Mononuclear cell (primary cell): Measurements from ENCODE around the gene OR6P1. TPM values are rescaled to one million over a fixed set of nuclear protein-coding genes. Genes with fewer than 3 reads are reported as not detected.

Experiments
- H3K27me3 ChIP-seq: 2 replicates; pipeline ENCODE4 v1.6.0; 2011; ENCODE audit warnings: low read length, control low read depth; ENCODE audit not compliant: insufficient read depth
- H3K4me1 ChIP-seq: 2 replicates; pipeline ENCODE4 v1.5.1; 2011; ENCODE audit warnings: mild to moderate bottlenecking, low read length, control low read depth; ENCODE audit not compliant: insufficient read depth
- H3K4me3 ChIP-seq: 2 replicates; pipeline ENCODE4 v1.5.1; 2011; ENCODE audit warnings: mild to moderate bottlenecking, low read length, moderate library complexity
- H3K9me3 ChIP-seq: 2 replicates; pipeline ENCODE4 v1.5.1; 2011; ENCODE audit warnings: low read depth, mild to moderate bottlenecking, control low read depth, low read length
- total RNA-seq: library from RNA; depleted of rRNA; stranded (reverse); fragments of >200 nt; gene quantifications from one replicate; pipeline ENCODE4 v1.2.3, GENCODE V29; 2012

The OR6P1 gene
- not detected for total RNA-seq

- Histone ChIP-seq H3K27me3 (no peaks in the 10 kb centered on the region), H3K4me1 (no peaks in the 10 kb centered on the region), H3K4me3 (no peak within 1 kb of the TSS), H3K9me3 (no peaks in the 10 kb centered on the region)
These were observed at the start of gene OR6P1 for GRCh38 chr1:158570480-158570879. Gene OR6P1 (minus strand): TSS chr1:158570580. CDS start chr1:158563604, 6,976 bp downstream.

GRCh38 chr1:158613764-158614163 lies 43.4 kb upstream of the OR6P1 start:
- H3K4me3 ChIP-seq, result no peak overlapping the region
- no peaks in the 10 kb centered on the region for H3K4me1 ChIP-seq
- H3K9me3 ChIP-seq, result no peaks in the 10 kb centered on the region
- no peaks in the 10 kb centered on the region for H3K27me3 ChIP-seq

GRCh38 chr1:158611916-158612315 lies 41.5 kb upstream of the OR6P1 start:
- no peaks in the 10 kb centered on the region for H3K9me3 ChIP-seq

GRCh38 chr1:158607296-158607695 lies 36.9 kb upstream of the OR6P1 start:
- Histone ChIP-seq H3K9me3 (no peaks in the 10 kb centered on the region), H3K4me1 (no peaks in the 10 kb centered on the region), H3K4me3 (no peak overlapping the region)

More at GRCh38 chr1:158611916-158612315, 41.5 kb upstream of the OR6P1 start:
- Histone ChIP-seq H3K4me1 (no peaks in the 10 kb centered on the region), H3K27me3 (no peaks in the 10 kb centered on the region), H3K4me3 (no peak overlapping the region)

GRCh38 chr1:158604968-158605367 lies 34.6 kb upstream of the OR6P1 start, which contains the start of gene OR10Z1:
Gene OR10Z1 (plus strand): TSS chr1:158605268. CDS start chr1:158606439, 1,171 bp downstream.
- no peaks in the 10 kb centered on the region for H3K27me3 ChIP-seq
- H3K4me3 ChIP-seq, result no peak within 1 kb of the TSS
- no peaks in the 10 kb centered on the region for H3K4me1 ChIP-seq
- peaks cover under 1% of the 10 kb centered on the region for H3K9me3 ChIP-seq

More at GRCh38 chr1:158607296-158607695, 36.9 kb upstream of the OR6P1 start:
- H3K27me3 ChIP-seq, result no peaks in the 10 kb centered on the region

GRCh38 chr1:158600735-158601134 lies 30.4 kb upstream of the OR6P1 start:
- Histone ChIP-seq H3K27me3 (peaks cover 10% of the 10 kb centered on the region), H3K4me1 (no peaks in the 10 kb centered on the region), H3K4me3 (no peak overlapping the region), H3K9me3 (peaks cover 25% of the 10 kb centered on the region)

GRCh38 chr1:158586942-158587341 lies 16.6 kb upstream of the OR6P1 start:
- Histone ChIP-seq H3K4me1 (no peaks in the 10 kb centered on the region), H3K9me3 (peaks cover 11% of the 10 kb centered on the region), H3K27me3 (peaks cover 9% of the 10 kb centered on the region), H3K4me3 (no peak overlapping the region)

- peaks cover 11% of the 10 kb centered on the region for H3K9me3 ChIP-seq
- H3K27me3 ChIP-seq, result peaks cover 7% of the 10 kb centered on the region
- no peaks in the 10 kb centered on the region for H3K4me1 ChIP-seq
- no peak overlapping the region for H3K4me3 ChIP-seq
These were observed 13.6 kb upstream of the OR6P1 start for GRCh38 chr1:158583962-158584361.

- H3K27me3 ChIP-seq, result no peaks in the 10 kb centered on the region
- no peaks in the 10 kb centered on the region for H3K9me3 ChIP-seq
- no peaks in the 10 kb centered on the region for H3K4me1 ChIP-seq
- no peak within 1 kb of the TSS for H3K4me3 ChIP-seq
These were observed 9.4 kb upstream of the OR6P1 start, which contains the start of gene OR10X1 for GRCh38 chr1:158579733-158580132. Gene OR10X1 (minus strand): TSS chr1:158579899. CDS start chr1:158579899, 0 bp downstream.

- Histone ChIP-seq H3K27me3 (no peaks in the 10 kb centered on the region), H3K9me3 (no peaks in the 10 kb centered on the region), H3K4me1 (no peaks in the 10 kb centered on the region), H3K4me3 (no peak overlapping the region)
These were observed 7.2 kb upstream of the OR6P1 start for GRCh38 chr1:158577561-158577960.

GRCh38 chr1:158572226-158572625 lies 1.8 kb upstream of the OR6P1 start:
- Histone ChIP-seq H3K4me3 (no peak overlapping the region), H3K9me3 (no peaks in the 10 kb centered on the region), H3K4me1 (no peaks in the 10 kb centered on the region), H3K27me3 (no peaks in the 10 kb centered on the region)

GRCh38 chr1:158564608-158565007 lies 5.8 kb downstream of the OR6P1 start:
- H3K4me1 ChIP-seq, result peaks cover 9% of the 10 kb centered on the region
- H3K27me3 ChIP-seq, result no peaks in the 10 kb centered on the region
- H3K4me3 ChIP-seq, result no peak overlapping the region
- no peaks in the 10 kb centered on the region for H3K9me3 ChIP-seq

- H3K27me3 ChIP-seq, result no peaks in the 10 kb centered on the region
- peaks cover 9% of the 10 kb centered on the region for H3K4me1 ChIP-seq
- no peak overlapping the region for H3K4me3 ChIP-seq
- H3K9me3 ChIP-seq, result no peaks in the 10 kb centered on the region
These were observed 6.5 kb downstream of the OR6P1 start for GRCh38 chr1:158563853-158564252.

GRCh38 chr1:158559696-158560095 lies 10.7 kb downstream of the OR6P1 start:
- no peaks in the 10 kb centered on the region for H3K9me3 ChIP-seq
- no peak overlapping the region for H3K4me3 ChIP-seq
- no peaks in the 10 kb centered on the region for H3K27me3 ChIP-seq
- H3K4me1 ChIP-seq, result peaks cover 6% of the 10 kb centered on the region

GRCh38 chr1:158554352-158554751 lies 16.0 kb downstream of the OR6P1 start, which contains the start of gene OR6Y1:
Gene OR6Y1 (minus strand): TSS chr1:158554405. CDS start chr1:158548105, 6,300 bp downstream.
- H3K4me3 ChIP-seq, result no peak within 1 kb of the TSS
- H3K9me3 ChIP-seq, result no peaks in the 10 kb centered on the region
- no peaks in the 10 kb centered on the region for H3K4me1 ChIP-seq
- no peaks in the 10 kb centered on the region for H3K27me3 ChIP-seq

- Histone ChIP-seq H3K4me3 (no peak overlapping the region), H3K4me1 (no peaks in the 10 kb centered on the region), H3K9me3 (no peaks in the 10 kb centered on the region), H3K27me3 (no peaks in the 10 kb centered on the region)
These were observed 18.1 kb downstream of the OR6P1 start for GRCh38 chr1:158552296-158552695.
